Measurements from ENCODE around the gene MAP3K5. TPM values are rescaled to one million over a fixed set of nuclear protein-coding genes. Genes with fewer than 3 reads are reported as not detected.

MAP3K5 gene
- total RNA-seq, 3 donors from 2014 or later (not counting 1 experiment from before 2014, with no cell fraction given), result 19.7 to 36.7 (median 35.4) TPM

GRCh38 chr6:136539967-136540652, 252.2 kb downstream of the MAP3K5 start:
- no peaks in the 10 kb centered on the region for H3K36me3 Mint-ChIP-seq
- H3K27ac Mint-ChIP-seq, result no peak overlapping the region
- intact Hi-C loops (cut with micrococcal nuclease), result no loop called here
- H3K27me3 Mint-ChIP-seq (ENCODE audit: low read depth in 2 of 2), result peaks cover 15 to 23% of the 10 kb centered on the region in 2 donors
- no peaks in the 10 kb centered on the region for H3K4me1 Mint-ChIP-seq
- H3K4me3 ChIP-seq (ENCODE audit: low read length), result no peak overlapping the region
- no peaks in the 10 kb centered on the region for H3K36me3 ChIP-seq (ENCODE audit: control insufficient read depth, insufficient read depth, low read length)
- no peak for DNase-seq
- no peaks in the 10 kb centered on the region for H3K4me1 ChIP-seq (ENCODE audit: control insufficient read depth, insufficient read depth, low read length)
- ATAC-seq, result no peak
- no peaks in the 10 kb centered on the region for H3K9me3 ChIP-seq (ENCODE audit: control insufficient read depth, insufficient read depth, low read length)
- 81% methylated on average over 5 of the region's 6 CpGs for WGBS (ENCODE audit: insufficient coverage)
- H3K9me3 Mint-ChIP-seq, result no peaks in the 10 kb centered on the region
- TF ChIP-seq CTCF (IDR thresholded peaks at IDR 0.05), result no peak
- H3K27me3 ChIP-seq (ENCODE audit: control insufficient read depth, insufficient read depth, low read length), result no peaks in the 10 kb centered on the region
- no peak overlapping the region for H3K27ac ChIP-seq (ENCODE audit: low read length)
- H3K4me3 Mint-ChIP-seq, result no peak overlapping the region

DNA sequence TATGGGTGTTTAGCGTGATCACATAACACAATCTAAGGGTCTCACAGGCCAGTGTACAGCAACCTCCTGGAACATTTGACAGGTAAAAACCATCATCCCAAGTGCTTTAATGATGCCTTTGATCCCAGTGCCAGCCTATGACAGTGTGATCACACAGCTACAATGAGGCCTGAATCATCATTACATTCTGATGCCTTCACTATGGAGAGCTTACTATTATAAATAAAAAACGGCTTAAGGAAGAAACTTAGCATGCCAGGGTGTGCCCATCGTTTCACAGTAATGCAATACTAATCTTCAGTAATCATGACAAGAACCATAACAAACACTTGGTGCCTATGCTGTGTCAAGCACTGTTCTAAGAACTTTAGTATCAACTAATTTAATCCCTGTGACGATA, 253.4 kb downstream of the MAP3K5 start:
- no peaks in the 10 kb centered on the region for H3K4me1 Mint-ChIP-seq
- no peak for TF ChIP-seq CTCF (IDR thresholded peaks at IDR 0.05)
- WGBS (ENCODE audit: insufficient coverage), result 84% methylated on average over 4 of the region's 4 CpGs
- no peaks in the 10 kb centered on the region for H3K36me3 ChIP-seq (ENCODE audit: control insufficient read depth, insufficient read depth, low read length)
- no peak overlapping the region for H3K27ac Mint-ChIP-seq
- H3K4me3 ChIP-seq (ENCODE audit: low read length), result no peak overlapping the region
- peaks cover 5 to 10% of the 10 kb centered on the region in 2 donors for H3K27me3 Mint-ChIP-seq (ENCODE audit: low read depth in 2 of 2)
- H3K4me1 ChIP-seq (ENCODE audit: control insufficient read depth, insufficient read depth, low read length), result no peaks in the 10 kb centered on the region
- no peaks in the 10 kb centered on the region for H3K27me3 ChIP-seq (ENCODE audit: control insufficient read depth, insufficient read depth, low read length)
- ATAC-seq, result no peak
- no peaks in the 10 kb centered on the region for H3K9me3 Mint-ChIP-seq
- intact Hi-C loops (cut with micrococcal nuclease), result no loop called here
- H3K4me3 Mint-ChIP-seq, result no peak overlapping the region
- no peak for DNase-seq
- H3K9me3 ChIP-seq (ENCODE audit: control insufficient read depth, insufficient read depth, low read length), result no peaks in the 10 kb centered on the region
- H3K36me3 Mint-ChIP-seq, result no peaks in the 10 kb centered on the region
- H3K27ac ChIP-seq (ENCODE audit: low read length), result no peak overlapping the region

- no peak overlapping the region for H3K4me3 Mint-ChIP-seq
- no peak for TF ChIP-seq CTCF (IDR thresholded peaks at IDR 0.05)
- intact Hi-C loops (cut with micrococcal nuclease), result no loop called here
- no peak for ATAC-seq
- Histone ChIP-seq H3K4me1 (ENCODE audit: control insufficient read depth, insufficient read depth, low read length) (no peaks in the 10 kb centered on the region), H3K4me3 (ENCODE audit: low read length) (no peak overlapping the region), H3K27ac (ENCODE audit: low read length) (no peak overlapping the region), H3K27me3 (ENCODE audit: control insufficient read depth, insufficient read depth, low read length) (no peaks in the 10 kb centered on the region), H3K9me3 (ENCODE audit: control insufficient read depth, insufficient read depth, low read length) (no peaks in the 10 kb centered on the region), H3K36me3 (ENCODE audit: control insufficient read depth, insufficient read depth, low read length) (no peaks in the 10 kb centered on the region)
- H3K4me1 Mint-ChIP-seq, result no peaks in the 10 kb centered on the region
- 88% methylated on average over 4 of the region's 8 CpGs for WGBS (ENCODE audit: insufficient coverage)
- H3K9me3 Mint-ChIP-seq, result no peaks in the 10 kb centered on the region
- no peak for DNase-seq
- H3K27ac Mint-ChIP-seq, result no peak overlapping the region
- H3K27me3 Mint-ChIP-seq (ENCODE audit: low read depth in 2 of 2), result peaks cover 7 to 8% of the 10 kb centered on the region in 2 donors
- H3K36me3 Mint-ChIP-seq, result no peaks in the 10 kb centered on the region
Observed at GRCh38 chr6:136535880-136536650, 256.2 kb downstream of the MAP3K5 start.

Measured in natural killer cell (primary cell).